Renal cortex interstitium (tissue), 11 donors: ENCODE measurements around the gene CST11. TPM values are rescaled to one million over a fixed set of nuclear protein-coding genes. Genes with fewer than 3 reads are reported as not detected.
A peak's percentile ranks its signal among the peaks of the same experiment; 100 is the strongest.

Experiments used
- DNase-seq, 11 donors: peaks; one replicate each; pipeline ENCODE4 v3.0.0-alpha.2; 2013; ENCODE audit warnings: low read depth in 9 of 11, low spot score in 4 of 11; ENCODE audit errors: extremely low read depth in 1 of 11
- polyA plus RNA-seq, 3 donors: library from polyadenylated mRNA; unstranded; fragments of 120-200 nt; gene quantifications; one replicate each; pipeline ENCODE4 v1.2.1, GENCODE V29; 2013; ENCODE audit not compliant: insufficient read length in 3 of 3

Gene CST11
- polyA plus RNA-seq, 3 donors: not detected

- DNase-seq: no peak
Observed at GRCh38 chr20:23435626-23436539, 16.8 kb downstream of the CST11 start.

- no peak for DNase-seq
Observed at GRCh38 chr20:23434521-23435313, 18.0 kb downstream of the CST11 start.

DNA sequence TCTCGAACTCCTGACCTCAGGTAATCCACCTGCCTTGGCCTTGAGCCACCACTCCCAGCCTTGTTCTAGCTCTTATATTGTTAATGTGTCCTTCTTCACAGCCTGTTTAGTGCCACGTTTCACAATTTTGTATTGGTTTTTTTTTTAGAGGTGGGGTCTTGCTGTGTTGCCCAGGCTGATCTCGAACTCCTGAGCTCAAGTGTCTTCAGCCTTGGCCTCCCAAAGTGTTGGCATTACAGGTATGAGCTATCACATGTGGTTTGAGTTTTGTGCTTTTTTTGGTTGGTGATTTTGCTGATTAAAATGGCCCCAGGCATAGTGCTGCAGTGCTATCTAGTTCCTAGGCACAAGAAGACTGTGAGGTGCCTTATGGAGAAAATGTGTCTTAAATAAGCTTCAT is 19.0 kb downstream of the CST11 start:
- DNase-seq: no peak

GRCh38 chr20:23425129-23425528 is 27.5 kb downstream of the CST11 start:
- DNase-seq: no peak

GRCh38 chr20:23420943-23421931 is 31.4 kb downstream of the CST11 start, which contains the start of gene NAPB:
Gene NAPB (minus strand): TSS chr20:23421488. CDS start chr20:23421402, 86 bp downstream.
- peak; percentile 73 to 93 (median 89) for DNase-seq

DNA sequence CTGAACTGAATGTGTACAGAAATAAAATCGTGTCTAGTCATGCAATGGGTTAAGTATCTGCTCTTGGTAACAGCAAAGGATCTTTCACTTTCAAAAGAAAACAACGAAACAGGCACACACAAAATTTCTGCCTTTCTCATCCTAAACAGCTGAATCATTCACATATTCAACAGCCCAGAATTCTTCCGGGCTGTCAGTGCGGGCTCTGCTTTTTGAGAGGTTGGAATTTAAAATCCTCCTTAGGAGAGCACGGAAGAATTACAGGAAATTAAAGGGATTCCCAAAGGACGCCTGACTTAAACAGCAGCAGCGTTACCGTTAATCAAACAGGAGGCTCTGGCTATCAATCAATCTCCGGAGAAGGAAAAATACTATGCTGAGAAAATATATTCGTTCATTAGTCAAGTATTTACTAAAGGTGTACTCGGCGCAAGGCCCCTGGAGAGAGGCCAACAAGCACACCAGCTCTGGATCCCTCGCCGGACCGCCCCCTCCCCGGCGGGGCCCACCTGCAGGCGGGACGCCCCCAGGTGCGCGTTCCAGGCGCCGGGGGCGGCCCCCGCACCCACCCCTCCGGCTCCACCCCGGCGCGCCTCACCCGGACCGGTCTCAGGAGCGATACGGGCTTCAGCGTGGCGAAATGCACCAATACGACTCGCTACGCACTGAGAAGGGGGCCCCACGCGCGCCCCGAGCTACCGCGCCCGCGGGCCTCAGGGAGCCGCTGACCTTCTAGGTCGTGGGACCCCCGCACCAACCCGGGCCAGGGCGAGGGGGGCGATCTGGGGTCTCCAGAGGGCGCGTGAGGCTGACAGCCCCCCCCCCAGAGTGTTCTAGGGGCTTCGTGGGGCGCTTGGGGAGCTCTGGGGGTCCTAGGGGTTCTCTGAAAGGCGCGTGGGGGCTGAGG is 32.4 kb downstream of the CST11 start:
- DNase-seq: peak in 2 of 11 donors; percentile 8 to 10

GRCh38 chr20:23419657-23419994 is 33.0 kb downstream of the CST11 start:
- DNase-seq: no peak

- DNase-seq: no peak
Observed at GRCh38 chr20:23417861-23418260, 34.8 kb downstream of the CST11 start.

DNA sequence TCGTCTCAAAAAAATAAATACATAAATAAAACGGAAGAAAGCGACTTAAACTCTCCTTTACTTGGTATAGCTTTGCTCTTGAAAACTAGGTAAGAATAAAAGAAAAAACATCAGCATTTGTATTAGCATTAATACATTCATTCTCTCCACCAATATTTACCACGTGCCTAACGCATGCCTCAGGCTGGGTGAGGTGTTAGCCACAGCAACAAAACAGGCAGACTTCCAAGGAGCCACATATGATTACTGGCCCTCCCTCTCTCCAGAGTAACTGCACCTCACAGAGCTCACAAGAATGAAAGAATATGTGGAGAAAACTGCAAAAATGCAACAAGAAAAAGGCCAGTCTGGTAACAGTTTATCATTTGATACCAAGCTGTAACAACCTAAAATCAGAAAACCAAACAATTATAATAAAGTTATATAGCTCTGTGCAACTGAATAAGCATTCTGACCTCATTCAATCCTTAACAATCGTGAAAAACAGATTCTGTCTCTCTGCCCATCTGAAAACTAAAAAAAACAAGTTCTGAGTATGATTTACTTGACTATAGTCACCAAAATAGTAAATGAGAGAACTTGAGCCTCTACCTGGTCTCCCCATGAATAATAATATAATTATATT is 36.6 kb downstream of the CST11 start:
- no peak for DNase-seq

DNA sequence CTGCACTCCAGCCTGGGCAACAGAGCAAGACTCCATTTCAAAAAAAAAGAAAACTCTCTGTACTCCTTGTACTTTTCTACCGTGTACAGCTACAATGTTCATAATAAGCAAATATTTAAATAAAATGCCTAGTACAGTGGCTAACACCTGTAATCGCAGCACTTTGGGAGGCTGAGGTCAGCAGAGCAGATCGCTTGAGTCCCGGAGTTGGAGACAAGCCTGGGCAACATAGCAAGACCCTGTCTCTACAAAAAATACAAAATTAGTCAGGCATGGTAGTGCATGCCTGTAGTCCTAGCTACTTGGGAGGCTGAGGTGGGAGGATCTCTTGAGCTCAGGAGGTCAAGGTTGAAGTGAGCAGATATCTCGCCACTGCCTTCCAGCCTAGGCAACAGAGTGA is 37.1 kb downstream of the CST11 start:
- DNase-seq: no peak

GRCh38 chr20:23414526-23415188 is 38.0 kb downstream of the CST11 start:
- DNase-seq: no peak

DNA sequence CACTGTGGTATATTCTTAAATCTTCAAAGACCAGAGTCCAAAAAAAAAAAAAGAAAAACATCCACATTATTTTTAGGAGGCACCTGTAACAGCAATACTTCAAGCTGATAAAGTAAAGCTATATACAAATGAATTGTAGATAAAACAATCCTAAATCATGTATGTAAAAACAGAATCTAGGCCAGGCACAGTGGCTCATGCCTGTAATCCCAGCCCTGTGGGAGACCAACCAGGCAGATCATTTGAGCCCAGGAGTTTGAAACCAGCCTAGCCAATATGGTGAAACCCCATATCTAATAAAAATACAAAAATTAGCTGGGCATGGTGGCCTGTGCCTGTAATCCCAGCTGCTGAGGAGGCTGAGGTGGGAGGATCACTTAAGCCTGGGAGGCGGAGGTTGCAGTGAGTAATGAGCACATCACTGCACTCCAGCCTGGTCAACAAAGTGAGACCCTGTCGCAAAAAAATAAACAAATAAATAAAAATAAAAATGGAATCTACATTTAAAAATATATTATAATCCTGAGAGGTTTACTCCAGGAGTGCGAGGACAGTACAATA is 38.7 kb downstream of the CST11 start:
- no peak for DNase-seq

DNA sequence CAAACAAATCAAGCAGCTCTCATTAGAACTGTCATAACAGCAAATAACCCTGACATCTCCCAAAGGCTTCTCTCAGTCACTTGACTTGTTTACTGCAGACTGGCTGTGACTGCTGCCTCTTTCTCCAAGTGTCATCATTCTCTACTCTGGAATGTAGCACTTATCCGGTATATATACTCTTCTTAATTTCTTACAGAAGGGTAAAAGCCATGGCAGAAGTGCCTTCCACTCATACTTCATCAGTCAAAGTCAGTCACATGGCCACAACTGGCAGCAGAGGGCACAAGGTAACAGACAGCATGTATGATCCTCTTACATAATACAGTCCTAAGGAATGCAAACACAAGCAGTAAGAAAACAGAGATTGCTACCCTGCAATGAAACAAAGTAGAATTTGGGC is 40.6 kb downstream of the CST11 start:
- no peak for DNase-seq

DNA sequence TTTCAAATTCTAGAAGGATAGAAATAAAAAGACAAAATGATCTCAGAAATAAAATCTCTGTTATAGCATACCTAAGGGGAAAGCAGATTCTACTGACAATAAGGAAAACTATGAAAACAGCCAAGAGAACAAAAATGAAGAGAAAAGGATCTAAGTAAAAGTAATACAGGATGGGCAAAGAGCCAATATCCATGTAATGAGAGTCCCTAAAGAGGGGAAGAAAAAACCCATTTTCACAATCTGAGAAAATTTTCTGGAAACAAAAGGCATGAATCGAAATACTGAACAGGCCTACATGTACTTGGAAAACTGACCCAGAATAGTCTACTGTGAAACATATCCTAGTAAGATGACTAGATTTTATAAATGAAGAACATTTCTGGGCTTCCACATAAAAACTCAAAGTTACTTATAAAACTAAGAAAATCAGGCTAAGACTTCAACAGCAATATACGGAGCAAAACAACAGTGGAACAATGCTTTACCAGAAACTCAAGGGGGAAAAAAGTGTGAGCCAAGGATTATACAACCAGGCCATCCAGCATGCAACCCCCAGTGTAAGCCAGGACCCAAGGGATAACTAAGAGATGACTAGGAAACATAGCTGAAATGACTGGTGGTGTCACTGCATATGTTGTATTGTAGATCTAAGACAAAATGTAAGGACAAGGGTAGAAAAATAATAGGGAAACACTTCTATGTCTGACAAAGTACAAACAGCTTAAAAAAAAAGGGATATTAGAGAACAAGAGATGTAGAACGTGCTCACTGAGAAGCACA is 41.6 kb downstream of the CST11 start:
- DNase-seq: no peak

DNA sequence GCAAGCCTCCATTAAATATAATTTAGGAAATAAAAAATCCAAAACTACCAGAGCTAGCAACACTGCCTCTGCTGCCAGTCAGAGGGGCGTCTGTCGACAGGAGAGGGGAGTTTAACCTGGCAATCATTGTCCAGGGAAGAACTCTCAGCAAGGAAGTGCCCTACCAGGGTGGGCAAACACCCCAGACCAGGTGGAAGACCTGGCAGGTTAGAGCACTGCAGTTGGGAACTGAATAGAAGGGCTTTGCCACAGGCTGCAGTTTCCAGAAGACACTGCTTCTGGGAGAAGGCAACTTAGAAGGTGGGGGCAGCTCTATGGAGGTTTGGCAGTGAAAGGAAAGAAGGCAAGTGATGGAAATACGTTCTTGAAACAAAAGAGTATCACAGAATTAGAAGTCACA is 42.9 kb downstream of the CST11 start:
- DNase-seq: no peak

DNA sequence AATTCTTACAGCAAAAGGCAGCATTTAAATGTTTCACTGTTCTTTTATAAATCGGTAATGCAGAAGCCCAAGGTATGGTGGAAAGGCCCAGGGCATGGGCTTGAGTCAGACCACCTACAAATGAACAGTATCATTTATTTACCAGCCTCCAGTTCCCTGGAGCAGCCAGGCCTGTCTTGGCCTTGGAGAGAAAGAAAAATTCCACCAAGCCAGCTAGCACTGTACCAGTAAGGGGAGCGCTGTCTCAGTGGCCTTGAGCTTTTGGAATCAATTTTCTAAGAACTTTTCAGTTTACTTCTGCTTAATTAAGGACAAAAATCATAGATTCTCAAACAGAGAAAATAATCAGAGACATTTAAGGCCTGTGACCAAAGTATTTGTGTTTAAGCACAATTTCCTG is 43.7 kb downstream of the CST11 start:
- DNase-seq: no peak
